Body of pancreas (tissue), 4 donors: ENCODE data around the gene PAM.
"Not testable (repeated sequence)": the region's sequence is repeated elsewhere in the genome, so short reads cannot be mapped to it uniquely, and the experiment has no call there.

ENCODE experiments used
- POLR2A ChIP-seq, 3 donors: fragments of 450-650 bp; IDR thresholded peaks; one replicate each; pipeline ENCODE4 v1.6.1; 2016; ENCODE audit warnings: antibody characterized with exemption in 3 of 3, mild to moderate bottlenecking in 2 of 3
- TF ChIP-seq, protein P1 (sequence below), 7 experiments: fragments of 450-650 bp in 4 of 7; fragments of 200-600 bp in 3 of 7; sonication (generic) in 3 of 7; IDR thresholded peaks; one replicate each; pipeline ENCODE4 v1.5.1; 2016 to 2019; ENCODE audit warnings: antibody characterized with exemption in 7 of 7

DNA sequence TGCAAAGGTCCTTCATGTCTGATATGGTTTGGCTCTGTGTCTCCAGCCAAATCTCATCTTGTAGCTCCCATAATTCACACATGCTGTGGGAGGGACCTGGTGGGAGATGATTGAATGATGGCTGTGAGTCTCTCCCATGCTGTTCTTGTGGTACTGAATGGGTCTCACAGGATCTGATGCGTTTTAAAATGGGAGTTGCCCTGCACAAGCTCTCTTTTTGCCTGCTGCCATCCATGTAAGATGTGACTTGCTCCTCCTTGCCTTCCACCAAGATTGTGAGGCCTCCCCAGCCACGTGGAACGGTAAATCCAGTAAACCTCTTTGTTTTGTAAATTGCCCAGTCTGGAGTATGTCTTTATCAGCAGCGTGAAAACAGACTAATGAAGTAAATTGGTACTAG lies 318.4 kb downstream of the PAM start:
- TF ChIP-seq, protein P1, sequence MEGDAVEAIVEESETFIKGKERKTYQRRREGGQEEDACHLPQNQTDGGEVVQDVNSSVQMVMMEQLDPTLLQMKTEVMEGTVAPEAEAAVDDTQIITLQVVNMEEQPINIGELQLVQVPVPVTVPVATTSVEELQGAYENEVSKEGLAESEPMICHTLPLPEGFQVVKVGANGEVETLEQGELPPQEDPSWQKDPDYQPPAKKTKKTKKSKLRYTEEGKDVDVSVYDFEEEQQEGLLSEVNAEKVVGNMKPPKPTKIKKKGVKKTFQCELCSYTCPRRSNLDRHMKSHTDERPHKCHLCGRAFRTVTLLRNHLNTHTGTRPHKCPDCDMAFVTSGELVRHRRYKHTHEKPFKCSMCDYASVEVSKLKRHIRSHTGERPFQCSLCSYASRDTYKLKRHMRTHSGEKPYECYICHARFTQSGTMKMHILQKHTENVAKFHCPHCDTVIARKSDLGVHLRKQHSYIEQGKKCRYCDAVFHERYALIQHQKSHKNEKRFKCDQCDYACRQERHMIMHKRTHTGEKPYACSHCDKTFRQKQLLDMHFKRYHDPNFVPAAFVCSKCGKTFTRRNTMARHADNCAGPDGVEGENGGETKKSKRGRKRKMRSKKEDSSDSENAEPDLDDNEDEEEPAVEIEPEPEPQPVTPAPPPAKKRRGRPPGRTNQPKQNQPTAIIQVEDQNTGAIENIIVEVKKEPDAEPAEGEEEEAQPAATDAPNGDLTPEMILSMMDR (IDR thresholded peaks at IDR 0.05), result not testable (repeated sequence)
- not testable (repeated sequence) for TF ChIP-seq POLR2A (IDR thresholded peaks at IDR 0.05)
